HEK293 (cell line): Measurements from ENCODE around the gene AKR1C1.
"Not testable (repeated sequence)": the region's sequence is repeated elsewhere in the genome, so short reads cannot be mapped to it uniquely, and the experiment has no call there.

Experiments
- ZFP69B ChIP-seq: fragments of 450-650 bp; formaldehyde crosslinking; IDR thresholded peaks from 2 replicates; pipeline ENCODE4 v1.5.1; 2016; ENCODE audit warnings: missing biosample characterization, missing genetic modification characterization
- ZNF239 ChIP-seq: fragments of 450-650 bp; formaldehyde crosslinking; IDR thresholded peaks from 2 replicates; pipeline ENCODE4 v1.5.1; 2016; ENCODE audit warnings: missing biosample characterization, missing genetic modification characterization
- ZNF274 ChIP-seq, 2 experiments: fragments of 200-500 bp in 1 of 2; fragments of 450-650 bp in 1 of 2; sonication (Bioruptor generic) in 1 of 2; formaldehyde crosslinking in 1 of 2; IDR thresholded peaks; 2 replicates each; pipeline versions ENCODE4 v1.5.1 to v1.6.1; 2014 to 2016; ENCODE audit warnings: borderline replicate concordance in 1 of 2, inconsistent platforms in 1 of 2, low read length in 1 of 2, missing biosample characterization in 1 of 2, missing genetic modification characterization in 1 of 2
- TF ChIP-seq, protein P1 (sequence below): fragments of 450-650 bp; formaldehyde crosslinking; IDR thresholded peaks from 2 replicates; pipeline ENCODE4 v1.5.1; 2016; ENCODE audit warnings: missing biosample characterization, missing genetic modification characterization

DNA sequence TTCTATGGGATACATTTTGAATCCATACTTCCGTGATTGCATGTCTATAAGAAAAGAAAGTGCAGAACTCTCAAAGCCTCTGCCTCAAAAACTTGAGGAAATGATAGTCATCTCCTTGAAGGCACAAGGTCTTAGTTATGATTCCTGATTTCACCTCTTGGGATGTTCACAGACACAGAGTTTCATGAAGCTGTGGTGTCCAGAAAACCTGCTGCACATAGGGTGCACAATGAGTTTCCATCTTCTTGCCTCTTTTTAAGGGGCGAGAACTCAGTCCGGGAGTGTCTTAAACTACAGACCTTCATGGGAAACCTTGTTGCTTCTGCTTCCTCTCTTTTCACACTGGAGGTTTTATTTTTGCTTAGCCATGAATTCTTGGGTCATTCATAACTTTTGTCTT, 4.0 kb downstream of the AKR1C1 start:
- TF ChIP-seq, protein P1, sequence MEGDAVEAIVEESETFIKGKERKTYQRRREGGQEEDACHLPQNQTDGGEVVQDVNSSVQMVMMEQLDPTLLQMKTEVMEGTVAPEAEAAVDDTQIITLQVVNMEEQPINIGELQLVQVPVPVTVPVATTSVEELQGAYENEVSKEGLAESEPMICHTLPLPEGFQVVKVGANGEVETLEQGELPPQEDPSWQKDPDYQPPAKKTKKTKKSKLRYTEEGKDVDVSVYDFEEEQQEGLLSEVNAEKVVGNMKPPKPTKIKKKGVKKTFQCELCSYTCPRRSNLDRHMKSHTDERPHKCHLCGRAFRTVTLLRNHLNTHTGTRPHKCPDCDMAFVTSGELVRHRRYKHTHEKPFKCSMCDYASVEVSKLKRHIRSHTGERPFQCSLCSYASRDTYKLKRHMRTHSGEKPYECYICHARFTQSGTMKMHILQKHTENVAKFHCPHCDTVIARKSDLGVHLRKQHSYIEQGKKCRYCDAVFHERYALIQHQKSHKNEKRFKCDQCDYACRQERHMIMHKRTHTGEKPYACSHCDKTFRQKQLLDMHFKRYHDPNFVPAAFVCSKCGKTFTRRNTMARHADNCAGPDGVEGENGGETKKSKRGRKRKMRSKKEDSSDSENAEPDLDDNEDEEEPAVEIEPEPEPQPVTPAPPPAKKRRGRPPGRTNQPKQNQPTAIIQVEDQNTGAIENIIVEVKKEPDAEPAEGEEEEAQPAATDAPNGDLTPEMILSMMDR (tag by site-specific recombination): not testable (repeated sequence)
- TF ChIP-seq ZNF239 (tag by site-specific recombination); ZFP69B; ZNF274 (IDR thresholded peaks at IDR 0.05; ENCODE audit: low read length); ZNF274 (tag by site-specific recombination; IDR thresholded peaks at IDR 0.05; ENCODE audit: borderline replicate concordance): not testable (repeated sequence)
